Neuronal stem cell (in vitro differentiated cells): Measurements from ENCODE around the gene AMZ1.

ENCODE experiments used
- DNase-seq: peaks from one replicate; pipeline ENCODE4 v3.0.0-alpha.2; 2013; ENCODE audit warnings: low spot score
- H2AFZ ChIP-seq: one replicate; pipeline ENCODE4 v1.6.1; 2013; ENCODE audit warnings: mild to moderate bottlenecking, low read length, inconsistent platforms
- H2AK5ac ChIP-seq: 2 replicates; pipeline ENCODE4 v1.6.1; 2013; ENCODE audit warnings: low read depth, mild to moderate bottlenecking, inconsistent platforms, low read length, moderate library complexity, mixed read lengths
- H2BK120ac ChIP-seq: 2 replicates; pipeline ENCODE4 v1.6.1; 2013; ENCODE audit warnings: low read depth, mild to moderate bottlenecking, inconsistent platforms, low read length, moderate library complexity, mixed read lengths
- H2BK12ac ChIP-seq: one replicate; pipeline ENCODE4 v1.6.1; 2013; ENCODE audit warnings: low read length, inconsistent platforms
- H2BK15ac ChIP-seq: 2 replicates; pipeline ENCODE4 v1.6.1; 2013; ENCODE audit warnings: mild to moderate bottlenecking, low read length, inconsistent platforms, mixed read lengths
- H2BK5ac ChIP-seq: one replicate; pipeline ENCODE4 v1.6.1; 2013; ENCODE audit warnings: inconsistent platforms, mild to moderate bottlenecking, low read length, moderate library complexity
- H3K14ac ChIP-seq: one replicate; pipeline ENCODE4 v1.6.1; 2013; ENCODE audit warnings: low read length, inconsistent platforms
- H3K18ac ChIP-seq: 2 replicates; pipeline ENCODE4 v1.6.1; 2013; ENCODE audit warnings: low read length, inconsistent platforms
- H3K23ac ChIP-seq: 2 replicates; pipeline ENCODE4 v1.6.1; 2013; ENCODE audit warnings: low read depth, mild to moderate bottlenecking, mixed read lengths, low read length, inconsistent platforms; ENCODE audit not compliant: poor library complexity
- H3K27ac ChIP-seq: replicated peaks from 3 replicates; pipeline ENCODE4 v1.5.1; 2013; ENCODE audit warnings: low read length, inconsistent platforms
- H3K27me3 ChIP-seq, 3 experiments: 2 replicates each; pipeline ENCODE4 v1.6.1; 2013; ENCODE audit warnings: low read length in 3 of 3, mild to moderate bottlenecking in 2 of 3, inconsistent platforms in 1 of 3, low read depth in 1 of 3, mixed read lengths in 1 of 3, moderate library complexity in 1 of 3; ENCODE audit not compliant: control insufficient read depth in 3 of 3, insufficient read depth in 3 of 3
- H3K36me3 ChIP-seq, 2 donors: replicated peaks in 1 of 2; 2 replicates each; pipeline ENCODE4 v1.6.1; 2013; ENCODE audit warnings: low read length in 2 of 2; ENCODE audit not compliant: control insufficient read depth in 2 of 2, insufficient read depth in 2 of 2
- H3K4ac ChIP-seq: 2 replicates; pipeline ENCODE4 v1.6.1; 2013; ENCODE audit warnings: inconsistent platforms, mild to moderate bottlenecking, low read length, moderate library complexity
- H3K4me1 ChIP-seq, 2 donors: 1 replicate in 1 of 2; 2 replicates in 1 of 2; pipeline ENCODE4 v1.6.1; 2013; ENCODE audit warnings: low read length in 2 of 2, low read depth in 1 of 2; ENCODE audit not compliant: control insufficient read depth in 2 of 2, insufficient read depth in 1 of 2
- H3K4me2 ChIP-seq: one replicate; pipeline ENCODE4 v1.6.1; 2013; ENCODE audit warnings: mild to moderate bottlenecking, low read length, inconsistent platforms; ENCODE audit not compliant: insufficient read depth, poor library complexity, severe bottlenecking
- H3K4me3 ChIP-seq, 2 donors: 2 replicates each; pipeline ENCODE4 v1.5.1; 2013; ENCODE audit warnings: low read length in 2 of 2, mild to moderate bottlenecking in 2 of 2, inconsistent platforms in 1 of 2, moderate library complexity in 1 of 2
- H3K79me1 ChIP-seq: one replicate; pipeline ENCODE4 v1.6.1; 2013; ENCODE audit warnings: low read depth, mild to moderate bottlenecking, inconsistent platforms, low read length, moderate library complexity
- H3K9ac ChIP-seq: one replicate; pipeline ENCODE4 v1.6.1; 2013; ENCODE audit warnings: mild to moderate bottlenecking, low read depth, low read length, inconsistent platforms; ENCODE audit not compliant: poor library complexity
- H3K9me3 ChIP-seq, 2 donors: replicated peaks in 1 of 2; 2 replicates each; pipeline versions ENCODE3 to v1.6.1; 2013; ENCODE audit warnings: low read length in 2 of 2, mild to moderate bottlenecking in 2 of 2, inconsistent platforms in 1 of 2, low read depth in 1 of 2, mixed read lengths in 1 of 2, moderate library complexity in 1 of 2; ENCODE audit not compliant: control insufficient read depth in 2 of 2, insufficient read depth in 1 of 2
- H4K8ac ChIP-seq: one replicate; pipeline ENCODE4 v1.6.1; 2013; ENCODE audit warnings: low read depth, mild to moderate bottlenecking, inconsistent platforms, low read length, moderate library complexity
- H4K91ac ChIP-seq: one replicate; pipeline ENCODE4 v1.6.1; 2013; ENCODE audit warnings: low read length, low read depth, mild to moderate bottlenecking, inconsistent platforms; ENCODE audit not compliant: poor library complexity
- WGBS, 2 donors: extraction: QIAGEN DNeasy Blood & Tissue Kit; methylation state at CpG; one replicate each; pipeline ENCODE4 v1.1.7; 2013; ENCODE audit warnings: missing lambda C conversion rate in 2 of 2, mixed read lengths in 1 of 2; ENCODE audit not compliant: insufficient read length in 2 of 2, insufficient replicate concordance in 1 of 2; ENCODE audit errors: extremely low coverage in 2 of 2; 5-methylcytosine and 5-hydroxymethylcytosine counted together

AMZ1 gene

GRCh38 chr7:2759736-2760097, 71.7 kb downstream of the AMZ1 start:
- H3K4me2 ChIP-seq, result no peak overlapping the region
- H3K23ac ChIP-seq, result no peak overlapping the region
- WGBS, 2 donors, result no CpG with 5 or more reads among the region's 8 CpGs
- H3K4ac ChIP-seq, result no peak overlapping the region
- peaks cover 0 to 7% of the 10 kb centered on the region in 2 donors for H3K9me3 ChIP-seq
- peaks cover 0 to 25% of the 10 kb centered on the region in 2 donors for H3K36me3 ChIP-seq
- no peak overlapping the region for H2BK120ac ChIP-seq
- H2AK5ac ChIP-seq, result no peak overlapping the region
- H2BK12ac ChIP-seq, result no peak overlapping the region
- no peak overlapping the region for H4K8ac ChIP-seq
- peaks cover 6% of the 10 kb centered on the region for H3K79me1 ChIP-seq
- H3K4me1 ChIP-seq, result peaks cover 15 to 16% of the 10 kb centered on the region in 2 donors
- no peak overlapping the region for H3K27ac ChIP-seq
- no peak overlapping the region for H3K18ac ChIP-seq
- H3K27me3 ChIP-seq, result no peaks in the 10 kb centered on the region
- no peak overlapping the region for H3K14ac ChIP-seq
- H2BK5ac ChIP-seq, result no peak overlapping the region
- H3K4me3 ChIP-seq, result no peak overlapping the region
- H2BK15ac ChIP-seq, result no peak overlapping the region
- no peak overlapping the region for H3K9ac ChIP-seq
- no peak overlapping the region for H2AFZ ChIP-seq
- DNase-seq, result no peak
- H4K91ac ChIP-seq, result no peak overlapping the region

DNA sequence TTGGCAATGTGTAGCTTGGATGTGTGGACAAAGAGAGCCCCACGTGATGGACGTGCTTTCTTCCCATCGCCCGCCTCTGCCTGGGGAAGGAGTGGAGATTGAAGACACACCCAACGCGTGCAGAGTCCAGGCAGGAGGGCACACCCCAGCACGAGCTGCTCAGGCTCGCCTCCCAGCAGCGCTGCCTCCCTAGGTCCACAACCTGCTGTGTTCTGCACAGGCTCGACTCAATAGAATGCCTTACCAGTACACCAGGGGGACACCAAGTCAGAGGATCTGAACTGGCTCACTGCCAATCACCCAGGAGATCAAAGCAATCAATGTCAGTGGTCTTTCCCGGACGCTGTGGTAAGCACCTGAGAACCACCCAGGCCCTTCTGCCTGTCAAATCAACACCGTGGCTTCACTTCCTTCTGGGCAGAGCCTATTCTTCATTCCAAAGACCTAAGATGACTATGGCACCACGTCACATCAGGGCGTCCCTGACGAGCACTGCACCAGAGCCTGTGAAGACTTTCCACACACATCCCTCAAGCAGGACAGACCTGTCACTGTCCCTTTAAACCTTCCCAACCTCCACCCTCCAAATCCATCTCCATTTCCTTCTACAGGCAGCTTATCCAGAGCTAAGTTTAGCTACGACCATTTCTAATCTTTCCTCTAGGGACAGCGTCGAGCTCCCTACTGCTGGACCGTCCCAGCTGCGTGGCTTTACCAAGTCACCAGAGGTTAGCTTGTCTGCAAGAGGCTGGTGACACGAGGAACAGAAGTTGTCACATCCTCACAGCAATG, 72.3 kb downstream of the AMZ1 start:
- Histone ChIP-seq H2BK5ac (no peak overlapping the region), H3K18ac (peak overlapping the region; percentile 33), H3K27ac (no peak overlapping the region), H4K91ac (no peak overlapping the region), H3K4me2 (no peak overlapping the region), H3K4me3 (no peak overlapping the region), H3K36me3 (peaks cover 0 to 25% of the 10 kb centered on the region in 2 donors), H3K79me1 (peaks cover 6% of the 10 kb centered on the region), H2BK15ac (no peak overlapping the region), H3K4ac (no peak overlapping the region), H3K4me1 (peaks cover 15 to 16% of the 10 kb centered on the region in 2 donors), H2AK5ac (peak overlapping the region; percentile 20), H2BK120ac (no peak overlapping the region), H4K8ac (peak overlapping the region; percentile 74), H2AFZ (no peak overlapping the region), H2BK12ac (no peak overlapping the region), H3K23ac (peak overlapping the region; percentile 56), H3K14ac (no peak overlapping the region), H3K9me3 (peaks cover 0 to 5% of the 10 kb centered on the region in 2 donors), H3K9ac (peak overlapping the region; percentile 56), H3K27me3 (no peaks in the 10 kb centered on the region)
- peak; percentile 21 for DNase-seq
- no CpG with 5 or more reads among the region's 22 CpGs for WGBS, 2 donors

- H3K36me3 ChIP-seq, result peaks cover 0 to 24% of the 10 kb centered on the region in 2 donors
- H3K9me3 ChIP-seq, result no peaks in the 10 kb centered on the region
- DNase-seq, result no peak
- H2AFZ ChIP-seq, result no peak overlapping the region
- H2AK5ac ChIP-seq, result no peak overlapping the region
- peaks cover 6% of the 10 kb centered on the region for H3K79me1 ChIP-seq
- H3K4me2 ChIP-seq, result no peak overlapping the region
- no CpG with 5 or more reads among the region's 19 CpGs for WGBS, 2 donors
- H3K14ac ChIP-seq, result no peak overlapping the region
- peak overlapping the region; percentile 15 for H3K18ac ChIP-seq
- no peak overlapping the region for H2BK15ac ChIP-seq
- H2BK5ac ChIP-seq, result no peak overlapping the region
- no peaks in the 10 kb centered on the region for H3K27me3 ChIP-seq
- H3K9ac ChIP-seq, result no peak overlapping the region
- H4K91ac ChIP-seq, result no peak overlapping the region
- no peak overlapping the region for H3K27ac ChIP-seq
- no peak overlapping the region for H2BK120ac ChIP-seq
- H3K4me3 ChIP-seq, result no peak overlapping the region
- H3K4me1 ChIP-seq, result peaks cover 15 to 16% of the 10 kb centered on the region in 2 donors
- no peak overlapping the region for H2BK12ac ChIP-seq
- no peak overlapping the region for H3K23ac ChIP-seq
- H3K4ac ChIP-seq, result no peak overlapping the region
- H4K8ac ChIP-seq, result no peak overlapping the region
Measured at GRCh38 chr7:2761131-2761624, 73.2 kb downstream of the AMZ1 start.

GRCh38 chr7:2761801-2762497, 73.9 kb downstream of the AMZ1 start:
- DNase-seq, result no peak
- H2BK15ac ChIP-seq, result no peak overlapping the region
- H3K9ac ChIP-seq, result no peak overlapping the region
- H3K23ac ChIP-seq, result peak overlapping the region; percentile 21
- no peak overlapping the region for H2BK120ac ChIP-seq
- H4K8ac ChIP-seq, result no peak overlapping the region
- no peak overlapping the region for H3K27ac ChIP-seq
- H3K36me3 ChIP-seq, result peaks cover 0 to 17% of the 10 kb centered on the region in 2 donors
- H2BK12ac ChIP-seq, result no peak overlapping the region
- peaks cover 15 to 16% of the 10 kb centered on the region in 2 donors for H3K4me1 ChIP-seq
- H3K18ac ChIP-seq, result no peak overlapping the region
- no peak overlapping the region for H3K4me3 ChIP-seq
- no peak overlapping the region for H2BK5ac ChIP-seq
- WGBS, 2 donors, result no CpG with 5 or more reads among the region's 29 CpGs
- no peak overlapping the region for H3K4ac ChIP-seq
- H3K4me2 ChIP-seq, result no peak overlapping the region
- no peak overlapping the region for H4K91ac ChIP-seq
- H3K9me3 ChIP-seq, result no peaks in the 10 kb centered on the region
- no peak overlapping the region for H2AFZ ChIP-seq
- H3K79me1 ChIP-seq, result peaks cover 6% of the 10 kb centered on the region
- no peaks in the 10 kb centered on the region for H3K27me3 ChIP-seq
- H2AK5ac ChIP-seq, result no peak overlapping the region
- peak overlapping the region; percentile 27 for H3K14ac ChIP-seq
